Neural cell (in vitro differentiated cells): ENCODE measurements around the gene MAPK1. TPM values are rescaled to one million over a fixed set of nuclear protein-coding genes. Genes with fewer than 3 reads are reported as not detected.

Experiments used
- H2AFZ ChIP-seq: fragments of 200-600, 300-800 bp; sonication (generic), shearing (Covaris generic); 2 replicates; pipeline ENCODE4 v1.6.0; 2014; ENCODE audit warnings: low read depth, mild to moderate bottlenecking, antibody characterized with exemption, low read length, moderate library complexity
- H3F3A ChIP-seq: fragments of 200-600 bp; shearing (Covaris generic); 2 replicates; pipeline ENCODE4 v1.6.1; 2016; ENCODE audit warnings: mild to moderate bottlenecking, moderate library complexity, mixed read lengths, antibody characterized with exemption, low read length; ENCODE audit not compliant: insufficient read depth, poor library complexity, severe bottlenecking
- H3K27ac ChIP-seq: fragments of 200-600, 300-800 bp; sonication (generic), shearing (Covaris generic); 2 replicates; pipeline ENCODE4 v1.5.1; 2014; ENCODE audit warnings: mild to moderate bottlenecking, low read length, moderate library complexity
- H3K27me3 ChIP-seq: fragments of 300-800, 200-600 bp; sonication (generic), shearing (Covaris generic); 2 replicates; pipeline ENCODE4 v1.6.0; 2014; ENCODE audit warnings: mild to moderate bottlenecking, low read depth, low read length, moderate library complexity; ENCODE audit not compliant: insufficient read depth
- H3K36me3 ChIP-seq: fragments of 300-800, 200-600 bp; sonication (generic), shearing (Covaris generic); 2 replicates; pipeline ENCODE4 v1.5.1; 2014; ENCODE audit warnings: mild to moderate bottlenecking, antibody characterized with exemption, low read length, moderate library complexity; ENCODE audit not compliant: insufficient read depth
- H3K4me2 ChIP-seq: fragments of 300-800, 200-600 bp; sonication (generic), shearing (Covaris generic); 2 replicates; pipeline ENCODE4 v1.6.0; 2014; ENCODE audit warnings: mild to moderate bottlenecking, low read length
- H3K4me3 ChIP-seq: fragments of 300-800, 200-600 bp; sonication (generic), shearing (Covaris generic); 2 replicates; pipeline ENCODE4 v1.5.1; 2014; ENCODE audit warnings: mild to moderate bottlenecking, low read length, moderate library complexity
- H3K79me2 ChIP-seq: fragments of 200-600 bp; shearing (Covaris generic); replicated peaks from 2 replicates; pipeline ENCODE4 v1.6.0; 2014; ENCODE audit warnings: mild to moderate bottlenecking, low read length, moderate library complexity; ENCODE audit not compliant: insufficient read depth
- H3K9ac ChIP-seq: fragments of 300-800, 200-600 bp; sonication (generic), shearing (Covaris generic); 2 replicates; pipeline ENCODE4 v1.6.1; 2016; ENCODE audit warnings: mild to moderate bottlenecking, low read length, mixed read lengths
- H3K9me2 ChIP-seq: fragments of 200-600 bp; shearing (Covaris generic); 2 replicates; pipeline ENCODE4 v1.6.1; 2016; ENCODE audit warnings: mild to moderate bottlenecking, low read length, mixed read lengths; ENCODE audit not compliant: insufficient read depth
- H3K9me3 ChIP-seq: fragments of 200-600, 300-800 bp; sonication (generic), shearing (Covaris generic); 2 replicates; pipeline ENCODE4 v1.6.1; 2016; ENCODE audit warnings: mild to moderate bottlenecking, mixed run types, low read length, moderate library complexity, mixed read lengths
- H4K20me1 ChIP-seq: fragments of 200-600 bp; shearing (Covaris generic); 2 replicates; pipeline ENCODE4 v1.6.1; 2016; ENCODE audit warnings: mild to moderate bottlenecking, mixed run types; ENCODE audit not compliant: insufficient read depth
- CTCF ChIP-seq: fragments of 450-650 bp; IDR thresholded peaks from 2 replicates; pipeline ENCODE4 v1.5.1; 2014; ENCODE audit warnings: antibody characterized with exemption, mild to moderate bottlenecking, moderate library complexity; ENCODE audit not compliant: poor library complexity, severe bottlenecking
- EP300 ChIP-seq: fragments of 450-650 bp; conservative IDR thresholded peaks from 2 replicates; pipeline ENCODE4 v1.6.1; 2014; ENCODE audit warnings: antibody characterized with exemption, mild to moderate bottlenecking, moderate library complexity; ENCODE audit not compliant: poor library complexity, severe bottlenecking
- EZH2 ChIP-seq: fragments of 200-600, 300-800 bp; shearing (Covaris generic), sonication (generic); IDR thresholded peaks from 2 replicates; pipeline ENCODE4 v1.6.1; 2014; ENCODE audit warnings: antibody characterized with exemption, low read length, borderline replicate concordance, mild to moderate bottlenecking; ENCODE audit not compliant: insufficient read depth, poor library complexity, severe bottlenecking
- MXI1 ChIP-seq: fragments of 450-650 bp; conservative IDR thresholded peaks from 2 replicates; pipeline ENCODE4 v1.6.1; 2014; ENCODE audit warnings: antibody characterized with exemption, mild to moderate bottlenecking; ENCODE audit not compliant: poor library complexity, severe bottlenecking
- POLR2AphosphoS5 ChIP-seq: IDR thresholded peaks from 2 replicates; pipeline ENCODE4 v1.6.1; 2012
- RAD21 ChIP-seq: fragments of 450-650 bp; conservative IDR thresholded peaks from 2 replicates; pipeline ENCODE4 v1.6.1; 2014; ENCODE audit warnings: antibody characterized with exemption, mild to moderate bottlenecking, moderate library complexity
- SMC3 ChIP-seq: fragments of 450-650 bp; conservative IDR thresholded peaks from 2 replicates; pipeline ENCODE4 v1.6.1; 2014; ENCODE audit warnings: antibody characterized with exemption, mild to moderate bottlenecking, moderate library complexity; ENCODE audit not compliant: poor library complexity
- TAF1 ChIP-seq: IDR thresholded peaks from 2 replicates; pipeline ENCODE4 v1.6.1; 2012; ENCODE audit warnings: low read depth
- polyA plus RNA-seq: library from polyadenylated mRNA; depleted of rRNA; stranded (reverse); fragments of >200 nt; gene quantifications from 2 replicates; pipeline ENCODE4 v1.2.3, GENCODE V29; 2014
- TF ChIP-seq, protein P1 (sequence below): IDR thresholded peaks from 2 replicates; pipeline ENCODE4 v1.6.1; 2012; ENCODE audit warnings: borderline replicate concordance

Gene MAPK1
- polyA plus RNA-seq, 1 donor from 2014 or later: 43.3 TPM

DNA sequence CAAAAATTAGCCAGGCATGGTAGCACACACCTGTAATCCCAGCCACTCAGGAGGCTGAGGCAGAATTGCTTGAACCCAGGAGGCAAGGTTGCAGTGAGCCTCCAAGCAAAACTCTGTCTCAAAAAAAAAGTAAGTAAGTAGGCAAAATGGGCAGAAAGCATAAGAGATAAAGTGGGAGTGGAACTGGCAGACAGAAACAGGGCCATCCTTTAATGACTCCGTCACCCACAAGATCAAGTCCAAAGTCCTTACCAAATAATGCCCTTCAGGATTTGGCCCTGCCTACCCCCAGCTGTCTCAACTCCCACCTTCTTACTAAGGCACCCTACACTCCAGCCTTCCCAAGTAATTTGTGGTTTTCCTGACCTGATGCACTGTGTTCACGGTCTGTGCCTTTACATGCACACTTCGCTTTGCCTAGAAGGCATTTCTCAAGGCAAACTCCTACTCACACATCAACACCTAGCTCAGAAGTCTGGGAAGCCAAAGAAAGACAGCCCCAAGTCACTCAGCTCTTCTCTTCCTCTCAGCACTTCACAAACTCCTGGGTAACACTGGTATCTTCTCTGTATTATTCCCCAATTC lies 6.1 kb downstream of the MAPK1 start:
- H4K20me1 ChIP-seq: peaks cover 35% of the 10 kb centered on the region

DNA sequence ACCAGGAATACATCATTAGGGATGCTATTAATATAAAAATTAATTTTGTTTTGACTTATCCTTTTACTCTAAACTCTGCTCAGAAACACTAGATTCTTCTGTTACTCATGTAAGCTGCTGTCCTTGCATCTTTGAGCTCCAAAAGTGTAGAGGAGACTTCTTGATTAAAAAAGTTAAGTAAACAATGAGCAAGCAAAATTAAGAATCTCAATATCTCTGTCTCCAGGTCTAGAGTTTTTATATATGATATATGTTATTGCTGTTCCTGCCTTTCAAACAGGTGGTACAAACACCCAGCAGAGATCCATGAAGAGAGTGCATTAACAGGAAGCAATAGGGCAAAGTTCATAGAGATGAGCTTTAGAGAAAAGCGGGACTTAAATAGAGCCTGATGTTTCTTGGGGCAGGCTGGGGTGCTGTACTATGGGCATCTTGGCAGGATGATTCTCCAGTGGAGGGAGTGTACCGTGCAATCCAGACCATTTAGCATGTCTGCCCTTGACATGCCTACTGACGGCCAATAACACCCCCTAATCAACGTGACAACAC lies 6.9 kb downstream of the MAPK1 start:
- Histone ChIP-seq H3K4me3 (no peak overlapping the region), H4K20me1 (peaks cover 38% of the 10 kb centered on the region), H2AFZ (no peak overlapping the region), H3K4me2 (no peak overlapping the region), H3K27ac (no peak overlapping the region), H3K9ac (no peak overlapping the region), H3K9me2 (no peaks in the 10 kb centered on the region), H3K9me3 (no peaks in the 10 kb centered on the region), H3K36me3 (no peaks in the 10 kb centered on the region), H3F3A (no peaks in the 10 kb centered on the region), H3K27me3 (no peaks in the 10 kb centered on the region), H3K79me2 (peaks cover 94% of the 10 kb centered on the region)
- TF ChIP-seq, protein P1, sequence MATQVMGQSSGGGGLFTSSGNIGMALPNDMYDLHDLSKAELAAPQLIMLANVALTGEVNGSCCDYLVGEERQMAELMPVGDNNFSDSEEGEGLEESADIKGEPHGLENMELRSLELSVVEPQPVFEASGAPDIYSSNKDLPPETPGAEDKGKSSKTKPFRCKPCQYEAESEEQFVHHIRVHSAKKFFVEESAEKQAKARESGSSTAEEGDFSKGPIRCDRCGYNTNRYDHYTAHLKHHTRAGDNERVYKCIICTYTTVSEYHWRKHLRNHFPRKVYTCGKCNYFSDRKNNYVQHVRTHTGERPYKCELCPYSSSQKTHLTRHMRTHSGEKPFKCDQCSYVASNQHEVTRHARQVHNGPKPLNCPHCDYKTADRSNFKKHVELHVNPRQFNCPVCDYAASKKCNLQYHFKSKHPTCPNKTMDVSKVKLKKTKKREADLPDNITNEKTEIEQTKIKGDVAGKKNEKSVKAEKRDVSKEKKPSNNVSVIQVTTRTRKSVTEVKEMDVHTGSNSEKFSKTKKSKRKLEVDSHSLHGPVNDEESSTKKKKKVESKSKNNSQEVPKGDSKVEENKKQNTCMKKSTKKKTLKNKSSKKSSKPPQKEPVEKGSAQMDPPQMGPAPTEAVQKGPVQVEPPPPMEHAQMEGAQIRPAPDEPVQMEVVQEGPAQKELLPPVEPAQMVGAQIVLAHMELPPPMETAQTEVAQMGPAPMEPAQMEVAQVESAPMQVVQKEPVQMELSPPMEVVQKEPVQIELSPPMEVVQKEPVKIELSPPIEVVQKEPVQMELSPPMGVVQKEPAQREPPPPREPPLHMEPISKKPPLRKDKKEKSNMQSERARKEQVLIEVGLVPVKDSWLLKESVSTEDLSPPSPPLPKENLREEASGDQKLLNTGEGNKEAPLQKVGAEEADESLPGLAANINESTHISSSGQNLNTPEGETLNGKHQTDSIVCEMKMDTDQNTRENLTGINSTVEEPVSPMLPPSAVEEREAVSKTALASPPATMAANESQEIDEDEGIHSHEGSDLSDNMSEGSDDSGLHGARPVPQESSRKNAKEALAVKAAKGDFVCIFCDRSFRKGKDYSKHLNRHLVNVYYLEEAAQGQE: no peak
- TF ChIP-seq TAF1 (no peak), POLR2AphosphoS5 (no peak), RAD21 (no peak), EZH2 (no peak), EP300 (no peak), CTCF (no peak), MXI1 (no peak)

More for the DNA sequence above, 6.1 kb downstream of the MAPK1 start:
- TF ChIP-seq CTCF (no peak), TAF1 (no peak), SMC3 (no peak), EZH2 (no peak), POLR2AphosphoS5 (no peak), RAD21 (no peak), EP300 (no peak), MXI1 (no peak)
- TF ChIP-seq, protein P1: no peak
- Histone ChIP-seq H3K79me2 (peaks cover 98% of the 10 kb centered on the region), H3K4me2 (no peak overlapping the region), H3K9ac (no peak overlapping the region), H2AFZ (no peak overlapping the region), H3K4me3 (no peak overlapping the region), H3K9me3 (no peaks in the 10 kb centered on the region), H3F3A (no peaks in the 10 kb centered on the region), H3K27ac (no peak overlapping the region), H3K9me2 (no peaks in the 10 kb centered on the region), H3K36me3 (no peaks in the 10 kb centered on the region), H3K27me3 (no peaks in the 10 kb centered on the region)
